ENCODE data around the gene DST.

The DST gene

GRCh38 chr6:56642366-56643261 lies at the start of gene DST:
TSS of gene DST (minus strand) at chr6:56642889.
- no peak for TF ChIP-seq ZNF274 (IDR thresholded peaks at IDR 0.05; ENCODE audit: low read depth, low read length)

DNA sequence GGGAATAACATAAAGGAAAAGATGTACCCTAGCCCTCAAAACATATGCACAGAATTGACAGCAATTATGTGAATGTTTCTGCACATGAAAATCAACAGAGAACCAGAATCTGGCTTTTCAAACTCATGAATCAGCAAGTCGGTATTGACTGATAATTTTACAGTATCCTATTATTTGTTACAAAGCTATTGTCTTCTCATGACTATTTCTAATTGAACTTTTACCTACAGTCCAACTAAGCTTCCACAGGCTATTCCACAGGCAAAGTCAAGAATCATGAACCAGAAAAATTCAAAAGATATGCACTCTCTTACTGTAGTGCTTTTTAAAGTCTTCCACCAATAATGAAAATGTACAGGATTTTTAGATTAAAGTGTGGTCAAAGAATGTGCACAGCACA lies 49.1 kb upstream of the DST start:
- no peak for TF ChIP-seq ZNF274 (IDR thresholded peaks at IDR 0.05; ENCODE audit: low read depth, low read length)
- no peak overlapping the region for H3K4me3 ChIP-seq (ENCODE audit: low read length)

More at GRCh38 chr6:56642366-56643261, at the start of gene DST:
- H3K4me3 ChIP-seq (ENCODE audit: low read length) = no peak within 1 kb of the TSS

GRCh38 chr6:56691286-56691595 lies 48.6 kb upstream of the DST start:
- no peak for TF ChIP-seq ZNF274 (IDR thresholded peaks at IDR 0.05; ENCODE audit: low read depth, low read length)
- H3K4me3 ChIP-seq (ENCODE audit: low read length) = no peak overlapping the region

- no peak overlapping the region for H3K4me3 ChIP-seq (ENCODE audit: low read length)
- TF ChIP-seq ZNF274 (IDR thresholded peaks at IDR 0.05; ENCODE audit: low read depth, low read length) = no peak
Observed at GRCh38 chr6:56690519-56691285, 48.0 kb upstream of the DST start.

DNA sequence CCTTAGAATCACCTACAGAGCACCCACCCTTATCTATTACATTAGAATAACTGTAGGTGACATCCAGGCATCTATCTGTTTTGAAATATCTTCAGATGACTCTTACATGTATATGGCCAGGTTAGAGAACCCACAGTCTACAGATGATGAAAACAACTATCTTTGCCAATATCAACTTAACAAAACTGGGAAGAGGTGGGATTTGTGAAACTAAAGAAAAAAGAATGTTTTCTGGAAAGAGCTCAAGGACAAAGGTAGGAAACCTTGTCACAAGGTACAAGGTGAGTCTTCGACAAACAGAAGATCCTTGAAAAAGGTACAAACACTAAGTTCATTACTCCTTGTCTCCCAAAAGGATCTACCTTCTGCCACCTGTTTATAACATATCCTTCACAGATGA lies 47.0 kb upstream of the DST start:
- TF ChIP-seq ZNF274 (IDR thresholded peaks at IDR 0.05; ENCODE audit: low read depth, low read length) = no peak
- no peak overlapping the region for H3K4me3 ChIP-seq (ENCODE audit: low read length)

DNA sequence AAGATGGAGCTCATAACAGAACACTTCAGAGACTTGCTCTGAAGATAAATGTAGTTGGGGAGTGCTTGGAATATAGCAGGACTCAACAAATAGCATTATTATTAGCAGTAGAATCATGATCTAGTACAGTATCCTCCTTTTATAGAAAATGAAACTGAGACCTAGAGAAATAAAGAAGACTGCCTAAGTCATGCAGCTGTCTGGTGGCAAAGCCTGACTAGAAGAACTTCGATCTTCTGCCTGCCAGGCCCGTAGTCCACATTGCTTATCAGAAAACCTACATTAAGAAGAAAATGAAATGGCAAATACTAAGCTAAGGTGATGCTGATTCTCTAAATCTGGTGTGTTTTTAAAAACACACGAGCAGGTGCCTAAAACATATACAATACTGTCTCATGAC lies 46.4 kb upstream of the DST start:
- no peak overlapping the region for H3K4me3 ChIP-seq (ENCODE audit: low read length)
- TF ChIP-seq ZNF274 (IDR thresholded peaks at IDR 0.05; ENCODE audit: low read depth, low read length) = no peak

- no peak overlapping the region for H3K4me3 ChIP-seq (ENCODE audit: low read length)
- TF ChIP-seq ZNF274 (IDR thresholded peaks at IDR 0.05; ENCODE audit: low read depth, low read length) = no peak
Observed at GRCh38 chr6:56688521-56688920, 45.8 kb upstream of the DST start.

GRCh38 chr6:56687551-56687950 lies 44.9 kb upstream of the DST start:
- H3K4me3 ChIP-seq (ENCODE audit: low read length) = no peak overlapping the region
- no peak for TF ChIP-seq ZNF274 (IDR thresholded peaks at IDR 0.05; ENCODE audit: low read depth, low read length)

DNA sequence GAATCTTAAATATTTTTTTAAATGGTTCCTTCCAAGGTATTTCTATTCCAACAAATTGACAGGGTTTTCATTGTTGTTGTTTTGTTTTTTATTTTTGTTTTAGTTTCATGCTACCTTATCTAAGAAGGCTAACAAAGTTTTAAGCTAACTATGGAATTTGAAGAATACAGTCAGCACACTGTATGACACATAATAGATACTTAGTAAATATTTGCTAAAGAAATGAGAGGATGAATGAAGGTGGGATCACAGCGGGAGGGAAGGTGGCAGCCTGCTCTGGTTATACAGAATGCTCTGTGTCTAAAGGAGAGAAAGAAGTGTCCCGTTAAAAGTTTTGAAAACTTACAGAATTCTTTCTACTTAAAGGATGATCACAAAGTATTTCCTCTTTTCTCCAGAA lies 43.7 kb upstream of the DST start:
- H3K4me3 ChIP-seq (ENCODE audit: low read length) = no peak overlapping the region
- TF ChIP-seq ZNF274 (IDR thresholded peaks at IDR 0.05; ENCODE audit: low read depth, low read length) = no peak

DNA sequence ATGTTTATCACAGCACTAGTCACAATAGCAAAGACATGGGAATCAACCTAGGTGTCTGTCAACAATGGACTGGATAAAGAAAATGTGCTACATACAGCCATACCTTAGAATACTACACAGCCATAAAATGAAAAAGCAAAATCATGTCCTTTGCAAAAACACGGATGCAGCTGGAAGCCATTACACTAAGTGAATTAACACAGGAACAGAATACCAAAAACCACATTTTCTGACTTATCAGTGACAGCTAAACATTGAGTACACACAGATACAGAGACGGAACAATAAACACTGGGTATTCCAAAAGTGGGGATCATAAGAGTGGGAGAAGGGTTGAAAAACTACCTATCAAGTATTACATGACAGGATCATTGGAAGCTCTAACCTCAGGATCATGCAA lies 43.3 kb upstream of the DST start:
- H3K4me3 ChIP-seq (ENCODE audit: low read length) = no peak overlapping the region
- TF ChIP-seq ZNF274 (IDR thresholded peaks at IDR 0.05; ENCODE audit: low read depth, low read length) = no peak

- no peak overlapping the region for H3K4me3 ChIP-seq (ENCODE audit: low read length)
- TF ChIP-seq ZNF274 (IDR thresholded peaks at IDR 0.05; ENCODE audit: low read depth, low read length) = no peak
Observed at GRCh38 chr6:56685102-56685733, 42.5 kb upstream of the DST start.

- no peak for TF ChIP-seq ZNF274 (IDR thresholded peaks at IDR 0.05; ENCODE audit: low read depth, low read length)
- no peak overlapping the region for H3K4me3 ChIP-seq (ENCODE audit: low read length)
Observed at GRCh38 chr6:56684342-56685101, 41.8 kb upstream of the DST start.

DNA sequence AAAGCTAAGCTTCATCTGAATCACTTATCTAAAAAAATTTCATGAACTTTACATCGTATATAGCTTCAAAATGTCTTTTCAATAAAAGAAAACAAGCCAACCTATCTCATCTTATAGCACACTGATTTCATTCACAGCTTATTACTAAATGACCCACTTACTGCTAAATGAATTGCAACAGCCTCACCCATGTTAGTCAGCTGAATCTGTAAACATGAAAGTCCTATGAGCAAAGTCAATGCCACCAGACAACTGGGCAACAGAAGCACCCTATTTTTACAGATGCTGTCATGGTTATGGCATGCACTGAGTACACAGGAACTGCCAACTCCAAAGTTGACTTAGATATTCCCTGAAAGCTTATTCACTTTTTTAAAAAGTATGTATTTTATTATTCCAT lies 41.2 kb upstream of the DST start:
- TF ChIP-seq ZNF274 (IDR thresholded peaks at IDR 0.05; ENCODE audit: low read depth, low read length) = no peak
- H3K4me3 ChIP-seq (ENCODE audit: low read length) = no peak overlapping the region

- no peak for TF ChIP-seq ZNF274 (IDR thresholded peaks at IDR 0.05; ENCODE audit: low read depth, low read length)
- no peak overlapping the region for H3K4me3 ChIP-seq (ENCODE audit: low read length)
Observed at GRCh38 chr6:56682635-56683034, 39.9 kb upstream of the DST start.
